HepG2 (cell line): ENCODE results near the gene OTUD4. TPM values are rescaled to one million over a fixed set of nuclear protein-coding genes. Genes with fewer than 3 reads are reported as not detected.

Experiments used
- ATAC-seq: fragments of 200-7000 bp; cut with Tn5 transposase; 3 replicates; pipeline ENCODE4 v1.9.1; 2020; ENCODE audit warnings: mild to moderate bottlenecking, moderate library complexity
- BruUV-seq: library from RNA; stranded (reverse); fragments of 400-500 nt; replicated peaks from 2 replicates; lab custom pipeline; 2021; lab: Mats Ljungman, UMichigan
- CTCF ChIA-PET: fragments of 300-600 bp; formaldehyde crosslinking; extraction: SDS; loops from one replicate; lab custom pipeline; 2021; ENCODE audit warnings: low total read pairs, inconsistent platforms, low intra/inter-chr PET ratio; lab: Yijun Ruan, JAX
- POLR2A ChIA-PET: fragments of 350-600 bp; sonication (Branson Sonifier 250); formaldehyde crosslinking; loops from one replicate; lab custom pipeline; 2020; ENCODE audit warnings: antibody characterized with exemption, inconsistent platforms; lab: Yijun Ruan, JAX
- DNase-seq: peaks from one replicate; pipeline ENCODE4 v3.0.0-alpha.2; 2015; ENCODE audit warnings: low spot score
- FAIRE-seq: peaks from 3 replicates; lab custom pipeline; 2011; peaks lifted over from hg19 to GRCh38; lab: Jason Lieb, UNC
- H2AFZ ChIP-seq: one replicate; pipeline ENCODE4 v1.6.1; 2011; ENCODE audit warnings: low read length, inconsistent platforms
- H3K27ac ChIP-seq: fragments of 300-600 bp; 3 replicates; pipeline ENCODE4 v1.8.0; 2011; ENCODE audit warnings: mixed run types, mild to moderate bottlenecking, mixed read lengths, low read length, inconsistent platforms; ENCODE audit not compliant: insufficient read depth; ENCODE audit errors: extremely low read length
- H3K27me3 ChIP-seq, 2 experiments: fragments of 200-600 bp in 1 of 2; 2 replicates in 1 of 2; 3 replicates in 1 of 2; pipeline versions ENCODE4 v1.6.0 to v1.8.0; 2011; ENCODE audit warnings: low read length in 2 of 2, mild to moderate bottlenecking in 2 of 2, moderate library complexity in 2 of 2, inconsistent platforms in 1 of 2; ENCODE audit not compliant: insufficient read depth in 2 of 2, control insufficient read depth in 1 of 2
- H3K36me3 ChIP-seq, 2 experiments: fragments of 200-600 bp in 1 of 2; replicated peaks in 1 of 2; 2 replicates in 1 of 2; 3 replicates in 1 of 2; pipeline versions ENCODE4 v1.5.1 to v1.8.0; 2011; ENCODE audit warnings: low read length in 2 of 2, inconsistent platforms in 1 of 2; ENCODE audit not compliant: insufficient read depth in 2 of 2, control insufficient read depth in 1 of 2
- H3K4me1 ChIP-seq: 2 replicates; pipeline ENCODE4 v1.5.1; 2012; ENCODE audit warnings: low read length, inconsistent platforms; ENCODE audit not compliant: insufficient read depth
- H3K4me2 ChIP-seq: 2 replicates; pipeline ENCODE4 v1.6.0; 2011; ENCODE audit warnings: low read depth, low read length, inconsistent platforms
- H3K4me3 ChIP-seq, 3 experiments: fragments of 200-600 bp in 1 of 3; sonication (generic), shearing (Covaris generic) in 1 of 3; replicated peaks in 1 of 3; 2 replicates each; pipeline ENCODE4 v1.5.1; 2011 to 2016; ENCODE audit warnings: low read length in 3 of 3, inconsistent platforms in 2 of 3, low read depth in 2 of 3, mild to moderate bottlenecking in 2 of 3, control low read depth in 1 of 3, mixed read lengths in 1 of 3; ENCODE audit not compliant: insufficient read depth in 1 of 3
- H3K79me2 ChIP-seq: one replicate; pipeline ENCODE4 v1.6.1; 2011; ENCODE audit warnings: low read length, inconsistent platforms; ENCODE audit not compliant: insufficient read depth
- H3K9ac ChIP-seq: 2 replicates; pipeline ENCODE4 v1.6.0; 2011; ENCODE audit warnings: mild to moderate bottlenecking, low read depth, low read length, inconsistent platforms; ENCODE audit not compliant: insufficient read depth
- H3K9me3 ChIP-seq: 2 replicates; pipeline ENCODE4 v1.5.1; 2012; ENCODE audit warnings: mild to moderate bottlenecking, low read length
- H4K20me1 ChIP-seq: 2 replicates; pipeline ENCODE4 v1.6.0; 2011; ENCODE audit warnings: inconsistent platforms, mild to moderate bottlenecking, low read length, moderate library complexity; ENCODE audit not compliant: insufficient read depth
- CREBL2 ChIP-seq: sonication (generic); formaldehyde crosslinking; IDR thresholded peaks from 2 replicates; pipeline ENCODE4 v1.8.1; 2023; ENCODE audit warnings: missing genetic modification reagents, mild to moderate bottlenecking, borderline replicate concordance
- CSRNP1 ChIP-seq: sonication (generic); formaldehyde crosslinking; IDR thresholded peaks from 2 replicates; pipeline ENCODE4 v1.8.1; 2023; ENCODE audit warnings: mild to moderate bottlenecking, missing genetic modification reagents
- DMTF1 ChIP-seq: sonication (generic); formaldehyde crosslinking; IDR thresholded peaks from 2 replicates; pipeline ENCODE4 v1.4.0; 2020; ENCODE audit warnings: mild to moderate bottlenecking, missing genetic modification reagents
- MAFK ChIP-seq, 2 experiments: IDR thresholded peaks in 1 of 2; conservative IDR thresholded peaks in 1 of 2; 2 replicates each; pipeline ENCODE4 v1.6.1; 2011; ENCODE audit warnings: improper control_type of control experiment in 2 of 2, low read length in 2 of 2
- MLX ChIP-seq: IDR thresholded peaks from 2 replicates; pipeline ENCODE4 v1.6.1; 2016
- MYC ChIP-seq: sonication (generic); formaldehyde crosslinking; IDR thresholded peaks from 2 replicates; pipeline ENCODE4 v1.9.0; 2021; ENCODE audit warnings: missing genetic modification reagents, borderline replicate concordance
- PBX3 ChIP-seq: sonication (generic); formaldehyde crosslinking; IDR thresholded peaks from 2 replicates; pipeline ENCODE4 v1.8.1; 2023; ENCODE audit warnings: missing genetic modification reagents, inconsistent platforms, borderline replicate concordance
- ZBTB44 ChIP-seq: sonication (generic); formaldehyde crosslinking; IDR thresholded peaks from 2 replicates; pipeline ENCODE4 v1.4.0; 2020; ENCODE audit warnings: missing genetic modification reagents
- ZNF335 ChIP-seq: sonication (generic); formaldehyde crosslinking; IDR thresholded peaks from 2 replicates; pipeline ENCODE4 v1.4.0; 2020; ENCODE audit warnings: missing genetic modification reagents
- ZNF430 ChIP-seq: sonication (generic); formaldehyde crosslinking; IDR thresholded peaks from 2 replicates; pipeline ENCODE4 v1.9.0; 2021; ENCODE audit warnings: mild to moderate bottlenecking, missing genetic modification reagents
- ZNF747 ChIP-seq: sonication (generic); formaldehyde crosslinking; IDR thresholded peaks from 2 replicates; pipeline ENCODE4 v1.8.1; 2023; ENCODE audit warnings: missing genetic modification reagents, mild to moderate bottlenecking, borderline replicate concordance
- ZNF784 ChIP-seq: sonication (generic); formaldehyde crosslinking; IDR thresholded peaks from 2 replicates; pipeline ENCODE4 v1.5.1; 2020; ENCODE audit warnings: missing genetic modification reagents, mild to moderate bottlenecking, borderline replicate concordance
- ZSCAN31 ChIP-seq: sonication (generic); formaldehyde crosslinking; IDR thresholded peaks from 2 replicates; pipeline ENCODE4 v1.5.0; 2020; ENCODE audit warnings: low read depth, mild to moderate bottlenecking, missing genetic modification reagents
- WGBS: methylation state at CpG from one replicate; pipeline ENCODE4 v1.1.6; 2017; ENCODE audit warnings: low lambda C conversion rate; 5-methylcytosine and 5-hydroxymethylcytosine counted together
- in situ Hi-C: cut with HindIII; loops from 2 replicates; pipeline ENCODE4 v1.10.0; 2017; ENCODE audit warnings: low pct_unique_long_range_greater_than_20kb; ENCODE audit not compliant: extremely low pct_ligation_motif_present
- intact Hi-C: fragments of 100-400 bp; cut with micrococcal nuclease; formaldehyde crosslinking; loops from one replicate; pipeline ENCODE4 v1.10.0; 2022; ENCODE audit not compliant: unreplicated experiment
- polyA plus RNA-seq, 8 experiments: library from polyadenylated mRNA; depleted of rRNA in 3 of 8; stranded (reverse) in 7 of 8; unstranded in 1 of 8; fragments of >200 nt; fragmentation: Illumina TruSeq in 4 of 8; extraction: Trizol in 4 of 8; gene quantifications; 2 replicates each; pipeline versions ENCODE4 v1.2.1 to v1.2.3, GENCODE V29; 2011 to 2016; ENCODE audit warnings: low read depth in 4 of 8, missing spikeins in 1 of 8, mixed read lengths in 1 of 8; ENCODE audit not compliant: insufficient read depth in 1 of 8
- total RNA-seq, 5 experiments: library from RNA; depleted of rRNA; stranded (reverse); fragments of >200 nt; fragmentation: Illumina TruSeq; extraction: Trizol; gene quantifications; 2 replicates each; pipeline ENCODE4 v1.2.3, GENCODE V29; 2016; ENCODE audit warnings: low read depth in 1 of 5

Gene OTUD4
- total and polyA plus RNA-seq, 2 of the 13 experiments (the other 11 are each of a cell fraction or from before 2014, with no cell fraction given), result 16.1 to 18.0 TPM

- CTCF ChIA-PET, result no interaction called here
- no peak for DNase-seq
- TF ChIP-seq ZNF784, result no peak
- TF ChIP-seq ZNF747 (CRISPR knock-in tag), result no peak
- no peak for TF ChIP-seq DMTF1 (CRISPR knock-in tag)
- TF ChIP-seq ZBTB44 (CRISPR knock-in tag), result no peak
- TF ChIP-seq PBX3 (CRISPR knock-in tag), result no peak
- TF ChIP-seq CSRNP1 (CRISPR knock-in tag), result no peak
- no peak for TF ChIP-seq MLX (CRISPR knock-in tag)
- no peak for TF ChIP-seq MAFK (conservative IDR thresholded peaks at IDR 0.05 in 1 of 2, IDR thresholded peaks at IDR 0.05 in 1 of 2; ENCODE audit: low read length in 2 of 2)
- no peak for TF ChIP-seq MYC (CRISPR knock-in tag)
- no peak for TF ChIP-seq ZNF335
- TF ChIP-seq ZSCAN31 (CRISPR knock-in tag), result no peak
- no peak for TF ChIP-seq ZNF430 (CRISPR knock-in tag)
- no peak for TF ChIP-seq CREBL2 (CRISPR knock-in tag)
- no peak overlapping the region for H3K9ac ChIP-seq
- POLR2A ChIA-PET, result no interaction called here
- WGBS, result 98% methylated on average over 2 of the region's 2 CpGs
- H3K4me2 ChIP-seq, result no peak overlapping the region
- no peak overlapping the region for H3K4me3 ChIP-seq
- H2AFZ ChIP-seq, result no peak overlapping the region
- peaks cover 12 to 66% of the 10 kb centered on the region in 2 experiments for H3K36me3 ChIP-seq
- no peak for ATAC-seq
- intact Hi-C loops (no loop called here), in situ Hi-C loops (no loop called here)
- H4K20me1 ChIP-seq, result peaks cover 4% of the 10 kb centered on the region; the same call in 1 of the 2 replicates
- FAIRE-seq, result no peak
- no TSS peak for BruUV-seq
- H3K79me2 ChIP-seq, result no peaks in the 10 kb centered on the region
- H3K27ac ChIP-seq, result no peak overlapping the region
- no peaks in the 10 kb centered on the region for H3K27me3 ChIP-seq
- H3K9me3 ChIP-seq, result no peaks in the 10 kb centered on the region
- H3K4me1 ChIP-seq, result no peaks in the 10 kb centered on the region
Measured at GRCh38 chr4:145156986-145157385, 23.4 kb downstream of the OTUD4 start.
